GM12865 (cell line): ENCODE measurements around the gene VPS13C.

Experiments used
- DNase-seq: peaks from one replicate; pipeline ENCODE4 v3.0.0; 2010; ENCODE audit warnings: low read depth
- H3K4me3 ChIP-seq: 2 replicates; pipeline ENCODE4 v1.5.1; 2011; ENCODE audit warnings: mild to moderate bottlenecking, low read depth, low read length, control low read depth
- CTCF ChIP-seq: IDR thresholded peaks from 2 replicates; pipeline ENCODE4 v1.5.1; 2011; ENCODE audit warnings: low read length, control low read depth, low read depth, inconsistent platforms; ENCODE audit not compliant: insufficient read depth; ENCODE audit errors: missing control alignments

The VPS13C gene

GRCh38 chr15:62104401-62104800, 44.2 kb upstream of the VPS13C start:
- DNase-seq, result no peak
- no peak overlapping the region for H3K4me3 ChIP-seq
- TF ChIP-seq CTCF, result no peak

- no peak overlapping the region for H3K4me3 ChIP-seq
- no peak for TF ChIP-seq CTCF
- no peak for DNase-seq
Measured at GRCh38 chr15:62103431-62103830, 43.2 kb upstream of the VPS13C start.

- no peak for DNase-seq
- no peak for TF ChIP-seq CTCF
- H3K4me3 ChIP-seq, result no peak overlapping the region
Measured at GRCh38 chr15:62099094-62099601, 38.9 kb upstream of the VPS13C start.

GRCh38 chr15:62094388-62094787, 34.1 kb upstream of the VPS13C start:
- no peak for TF ChIP-seq CTCF
- no peak for DNase-seq

GRCh38 chr15:62093809-62094208, 33.6 kb upstream of the VPS13C start:
- DNase-seq, result no peak
- TF ChIP-seq CTCF, result no peak
- no peak overlapping the region for H3K4me3 ChIP-seq

More at GRCh38 chr15:62094388-62094787, 34.1 kb upstream of the VPS13C start:
- H3K4me3 ChIP-seq, result no peak overlapping the region

- DNase-seq, result no peak
Measured at GRCh38 chr15:62090988-62091387, 30.7 kb upstream of the VPS13C start.

More at GRCh38 chr15:62090988-62091387, 30.7 kb upstream of the VPS13C start:
- TF ChIP-seq CTCF, result no peak
- no peak overlapping the region for H3K4me3 ChIP-seq
